Subcutaneous abdominal adipose tissue (tissue), 5 donors: Measurements from ENCODE around the gene CANT1.
A peak's percentile ranks its signal among the peaks of the same experiment; 100 is the strongest.
"Not testable (repeated sequence)": the region's sequence is repeated elsewhere in the genome, so short reads cannot be mapped to it uniquely, and the experiment has no call there.

ENCODE experiments used
- H3K27ac ChIP-seq: one replicate; pipeline ENCODE4 v1.7.0; 2013; ENCODE audit warnings: low read depth, mild to moderate bottlenecking, inconsistent platforms, low read length, moderate library complexity
- H3K27me3 ChIP-seq, 5 donors: one replicate each; pipeline ENCODE4 v1.7.0; 2013; ENCODE audit warnings: low read length in 5 of 5, inconsistent platforms in 1 of 5; ENCODE audit not compliant: control insufficient read depth in 5 of 5, insufficient read depth in 4 of 5
- H3K36me3 ChIP-seq, 5 donors: one replicate each; pipeline ENCODE4 v1.7.0; 2013; ENCODE audit warnings: low read length in 5 of 5; ENCODE audit not compliant: control insufficient read depth in 5 of 5, insufficient read depth in 5 of 5
- H3K4me1 ChIP-seq, 5 donors: one replicate each; pipeline ENCODE4 v1.7.0; 2013; ENCODE audit warnings: low read length in 5 of 5, mild to moderate bottlenecking in 3 of 5, moderate library complexity in 1 of 5; ENCODE audit not compliant: control insufficient read depth in 5 of 5, insufficient read depth in 5 of 5
- H3K4me3 ChIP-seq, 5 donors: one replicate each; pipeline ENCODE4 v1.7.0; 2013; ENCODE audit warnings: low read length in 5 of 5, low read depth in 1 of 5
- H3K9ac ChIP-seq, 5 donors: one replicate each; pipeline ENCODE4 v1.7.0; 2013; ENCODE audit warnings: low read length in 5 of 5, mild to moderate bottlenecking in 4 of 5, moderate library complexity in 3 of 5
- H3K9me3 ChIP-seq, 5 donors: one replicate each; pipeline ENCODE4 v1.7.0; 2013; ENCODE audit warnings: low read length in 5 of 5; ENCODE audit not compliant: control insufficient read depth in 5 of 5
- donor health status: healthy.
- donor health status: healthy.
- donor health status: healthy.
- donor health status: healthy.
- donor health status: healthy.

The CANT1 gene

DNA sequence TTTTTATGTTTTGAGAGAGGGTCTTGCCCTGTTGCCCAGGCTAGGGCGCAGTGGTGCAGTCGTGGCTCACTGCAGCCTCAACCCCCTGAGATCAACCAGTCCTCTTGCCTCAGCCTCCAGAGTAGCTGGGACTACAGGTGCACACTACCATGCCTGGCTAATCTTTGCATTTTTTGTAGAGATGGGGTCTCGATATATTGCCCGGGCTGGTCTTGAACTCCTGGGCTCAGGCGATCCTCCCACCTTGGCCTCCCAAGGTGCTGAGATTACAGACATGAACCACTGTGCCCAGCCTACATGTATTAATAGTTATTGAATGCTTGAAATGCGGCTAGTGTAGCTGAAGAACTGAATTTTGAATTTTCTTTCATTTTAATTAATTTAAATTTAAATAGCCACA is 26.6 kb upstream of the CANT1 start:
- no peaks in the 10 kb centered on the region for H3K9me3 ChIP-seq
- H3K9ac ChIP-seq = peak overlapping the region in 1 of 5 donors; percentile 18
- peaks cover 17 to 51% (median 42%) of the 10 kb centered on the region in 5 donors for H3K4me1 ChIP-seq
- peak overlapping the region; percentile 70 for H3K27ac ChIP-seq
- H3K36me3 ChIP-seq = no peaks in the 10 kb centered on the region
- H3K27me3 ChIP-seq = no peaks in the 10 kb centered on the region
- H3K4me3 ChIP-seq = no peak overlapping the region

DNA sequence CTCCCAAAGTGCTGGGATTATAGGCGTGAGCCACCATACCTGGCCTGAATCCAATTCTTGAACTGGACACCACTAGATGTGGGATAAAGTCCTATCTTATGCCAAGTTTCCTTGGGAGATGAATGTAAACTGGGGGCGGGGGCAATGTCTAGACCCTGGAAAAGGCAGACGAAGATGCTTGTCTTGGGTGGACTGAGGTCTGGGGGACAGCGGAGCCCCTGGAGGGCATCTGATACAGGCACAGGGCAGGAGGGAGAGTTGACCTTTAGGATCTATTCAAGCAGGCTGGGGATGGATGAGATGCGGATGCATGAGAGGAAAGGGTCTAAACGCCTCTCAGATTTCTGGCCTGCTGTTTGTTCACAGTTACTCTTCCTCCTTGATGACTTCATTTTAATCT is 26.1 kb upstream of the CANT1 start:
- Histone ChIP-seq H3K9me3 (no peaks in the 10 kb centered on the region), H3K27ac (peak overlapping the region; percentile 70), H3K4me1 (peaks cover 17 to 51% (median 42%) of the 10 kb centered on the region in 5 donors), H3K9ac (no peak overlapping the region), H3K27me3 (no peaks in the 10 kb centered on the region), H3K36me3 (no peaks in the 10 kb centered on the region), H3K4me3 (no peak overlapping the region)

DNA sequence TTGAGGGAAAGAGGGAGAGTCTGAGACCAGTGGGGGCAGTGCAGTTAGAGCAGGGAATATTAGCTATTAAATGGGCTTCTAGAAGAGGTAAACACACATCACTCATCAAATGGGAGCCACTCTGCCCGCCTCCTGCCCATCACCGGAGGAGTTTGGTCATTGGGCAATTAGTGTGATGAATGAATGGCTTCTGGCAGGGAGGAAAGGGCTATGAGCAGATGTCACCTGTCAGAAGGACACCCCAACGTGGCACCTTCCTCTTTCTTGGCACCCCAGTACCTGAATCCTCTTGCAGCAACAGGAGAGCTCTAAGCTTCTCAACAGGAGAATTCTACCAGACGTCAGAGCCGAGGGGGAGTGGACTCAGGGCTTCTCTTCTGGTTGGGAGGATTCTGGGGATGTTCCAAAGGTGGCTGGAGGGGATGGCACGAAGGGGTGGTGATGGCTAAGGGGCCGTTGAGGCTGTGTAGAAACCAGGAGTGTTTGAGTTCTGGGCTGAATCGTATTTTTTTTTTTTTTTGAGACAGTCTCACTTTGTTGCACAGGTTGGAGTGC is 25.4 kb upstream of the CANT1 start:
- Histone ChIP-seq H3K9me3 (no peaks in the 10 kb centered on the region), H3K27me3 (no peaks in the 10 kb centered on the region), H3K4me3 (no peak overlapping the region), H3K27ac (peak overlapping the region; percentile 75), H3K4me1 (peaks cover 17 to 51% (median 44%) of the 10 kb centered on the region in 5 donors), H3K36me3 (no peaks in the 10 kb centered on the region), H3K9ac (peak overlapping the region in 1 of 5 donors; percentile 21)

DNA sequence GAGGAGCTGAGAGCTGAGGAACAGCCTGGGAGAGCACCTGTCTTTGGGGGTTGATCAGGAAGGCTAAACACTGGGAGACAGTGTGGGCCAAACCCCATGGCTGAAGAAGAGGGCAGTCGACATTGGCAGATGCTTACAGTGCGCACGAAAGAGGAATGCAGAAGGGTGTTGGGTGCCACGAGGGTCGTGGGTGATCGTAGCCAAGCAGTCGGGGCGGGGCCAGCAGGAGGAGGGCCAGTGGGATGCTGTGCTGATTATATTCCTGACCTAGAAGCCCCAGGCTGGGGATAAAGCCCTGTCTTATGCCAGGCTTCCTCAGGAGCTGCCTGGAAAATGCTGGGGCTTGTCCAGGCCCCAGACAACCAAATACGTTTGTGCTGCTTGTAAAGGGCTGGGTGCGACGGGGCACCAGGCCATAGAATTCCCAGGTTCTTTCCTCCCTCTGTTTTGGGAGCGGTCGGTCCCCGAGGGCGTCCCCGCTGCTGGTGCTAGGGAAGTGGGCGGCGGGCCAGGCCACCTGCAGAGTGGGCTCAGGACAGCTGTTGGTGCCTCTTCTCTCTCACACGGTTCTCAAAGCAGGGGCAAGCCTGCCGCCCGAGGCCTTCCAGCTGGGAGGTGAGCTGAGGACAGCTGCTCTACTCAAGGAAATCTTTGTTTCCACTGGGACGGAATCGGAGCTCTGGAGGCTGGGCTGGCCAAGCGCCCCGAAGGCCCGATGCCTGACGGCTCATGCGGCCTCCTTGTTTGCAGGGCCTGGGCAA is 24.4 kb upstream of the CANT1 start:
- H3K9ac ChIP-seq = peak overlapping the region in 4 of 5 donors; percentile 5 to 44 (median 38)
- H3K9me3 ChIP-seq = no peaks in the 10 kb centered on the region
- H3K27me3 ChIP-seq = no peaks in the 10 kb centered on the region
- H3K27ac ChIP-seq = peak overlapping the region; percentile 75
- no peaks in the 10 kb centered on the region for H3K36me3 ChIP-seq
- no peak overlapping the region for H3K4me3 ChIP-seq
- H3K4me1 ChIP-seq = peaks cover 17 to 58% (median 52%) of the 10 kb centered on the region in 5 donors

DNA sequence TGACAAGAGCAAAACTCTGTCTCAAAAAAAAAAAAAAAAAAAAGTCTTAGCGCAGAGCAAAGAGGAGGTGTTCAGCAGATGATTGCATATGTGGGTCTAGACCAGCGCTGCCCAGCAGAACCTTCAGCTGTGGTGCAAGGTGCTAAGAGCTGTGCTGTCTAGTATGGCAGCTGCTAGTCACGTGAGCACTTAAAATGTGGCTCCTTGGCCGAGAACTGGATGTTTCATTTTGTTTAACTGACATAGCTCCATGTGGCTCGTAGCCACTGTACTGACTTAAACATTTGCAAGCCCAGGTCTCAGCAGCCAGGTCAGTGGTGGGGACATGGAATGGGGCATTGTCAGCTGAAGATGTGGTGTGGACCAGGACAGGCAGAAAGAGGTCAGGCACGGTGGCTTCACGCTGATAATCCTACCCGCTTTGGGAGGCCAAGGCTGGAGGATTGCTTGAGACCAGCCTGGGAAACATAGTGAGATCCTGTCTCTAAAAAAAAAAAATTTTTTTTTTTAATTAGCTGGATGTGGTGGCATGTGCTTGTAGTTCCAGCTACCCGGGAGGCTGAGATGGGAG is 23.6 kb upstream of the CANT1 start:
- Histone ChIP-seq H3K27me3 (no peaks in the 10 kb centered on the region), H3K27ac (peak overlapping the region; percentile 75), H3K9ac (peak overlapping the region in 1 of 5 donors; percentile 44), H3K9me3 (no peaks in the 10 kb centered on the region), H3K4me1 (peaks cover 12 to 61% (median 57%) of the 10 kb centered on the region in 5 donors), H3K4me3 (no peak overlapping the region), H3K36me3 (no peaks in the 10 kb centered on the region)

DNA sequence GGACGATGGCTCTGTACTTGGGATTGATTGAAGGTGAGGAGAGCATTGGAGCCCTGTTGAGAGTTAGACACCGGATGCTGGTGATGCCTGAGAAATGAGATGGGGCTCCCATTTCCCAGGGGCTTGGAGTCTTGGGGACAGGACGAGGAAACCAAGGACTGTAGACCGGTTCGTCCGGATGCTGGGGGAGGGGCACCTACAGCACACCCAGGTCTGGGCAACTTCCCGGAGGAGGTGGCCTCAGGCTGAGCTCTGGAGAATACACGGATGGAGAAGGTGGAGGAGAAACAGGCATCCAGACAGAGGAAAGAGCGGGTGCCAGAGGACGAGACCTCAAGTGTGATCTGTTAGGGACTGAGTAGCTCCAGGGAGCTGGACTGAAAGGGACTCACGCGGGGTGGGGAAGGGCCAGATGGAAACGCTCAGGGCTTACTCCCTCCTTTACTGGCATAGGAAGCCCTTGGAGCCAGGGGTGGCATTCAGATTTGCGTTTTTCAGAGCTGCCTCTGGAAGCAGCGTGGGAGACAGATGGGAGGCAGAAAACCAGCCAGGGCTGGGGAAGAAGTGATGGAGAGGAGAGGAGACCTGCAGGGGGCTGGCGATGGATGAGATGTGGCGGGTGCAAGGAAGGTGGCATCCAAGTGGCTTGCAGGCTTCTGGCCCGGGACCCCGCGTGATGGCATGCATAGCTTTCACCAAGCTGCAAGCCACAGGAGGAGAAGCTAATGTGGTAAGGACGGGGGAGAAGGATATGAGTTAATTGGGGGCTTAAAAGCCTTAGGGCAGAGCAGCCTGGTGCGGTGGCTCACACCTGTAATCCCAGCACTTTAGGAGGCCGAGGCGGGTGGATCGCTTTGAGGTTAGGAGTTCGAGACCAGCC is 22.7 kb upstream of the CANT1 start:
- Histone ChIP-seq H3K9ac (no peak overlapping the region), H3K4me1 (peaks cover 19 to 69% (median 65%) of the 10 kb centered on the region in 5 donors), H3K27me3 (peaks cover 0 to 1% (median 0%) of the 10 kb centered on the region in 5 donors), H3K9me3 (no peaks in the 10 kb centered on the region), H3K27ac (no peak overlapping the region), H3K4me3 (no peak overlapping the region), H3K36me3 (no peaks in the 10 kb centered on the region)

DNA sequence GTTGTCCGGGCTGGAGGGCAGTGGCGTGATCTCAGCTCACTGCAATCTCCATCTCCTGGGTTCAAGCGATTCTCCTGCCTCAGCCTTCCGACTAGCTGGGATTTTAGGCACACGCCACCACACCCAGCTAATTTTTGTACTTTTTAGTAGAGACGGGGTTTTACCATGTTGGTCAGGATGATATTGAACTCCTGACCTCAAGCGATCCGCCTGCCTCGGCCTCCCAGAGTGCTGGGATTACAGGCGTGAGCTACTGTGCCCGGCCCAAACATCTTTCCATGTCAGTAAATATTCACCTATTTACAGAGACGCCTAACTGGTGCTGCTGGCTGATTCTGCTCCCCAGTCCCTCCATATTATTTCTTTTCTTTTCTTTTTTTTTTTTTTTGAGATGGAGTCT is 21.1 kb upstream of the CANT1 start:
- not testable (repeated sequence) for H3K4me3 ChIP-seq, H3K27ac ChIP-seq, H3K9ac ChIP-seq, H3K9me3 ChIP-seq, H3K36me3 ChIP-seq, H3K27me3 ChIP-seq
- peaks cover 18 to 72% (median 66%) of the 10 kb centered on the region in 5 donors for H3K4me1 ChIP-seq

DNA sequence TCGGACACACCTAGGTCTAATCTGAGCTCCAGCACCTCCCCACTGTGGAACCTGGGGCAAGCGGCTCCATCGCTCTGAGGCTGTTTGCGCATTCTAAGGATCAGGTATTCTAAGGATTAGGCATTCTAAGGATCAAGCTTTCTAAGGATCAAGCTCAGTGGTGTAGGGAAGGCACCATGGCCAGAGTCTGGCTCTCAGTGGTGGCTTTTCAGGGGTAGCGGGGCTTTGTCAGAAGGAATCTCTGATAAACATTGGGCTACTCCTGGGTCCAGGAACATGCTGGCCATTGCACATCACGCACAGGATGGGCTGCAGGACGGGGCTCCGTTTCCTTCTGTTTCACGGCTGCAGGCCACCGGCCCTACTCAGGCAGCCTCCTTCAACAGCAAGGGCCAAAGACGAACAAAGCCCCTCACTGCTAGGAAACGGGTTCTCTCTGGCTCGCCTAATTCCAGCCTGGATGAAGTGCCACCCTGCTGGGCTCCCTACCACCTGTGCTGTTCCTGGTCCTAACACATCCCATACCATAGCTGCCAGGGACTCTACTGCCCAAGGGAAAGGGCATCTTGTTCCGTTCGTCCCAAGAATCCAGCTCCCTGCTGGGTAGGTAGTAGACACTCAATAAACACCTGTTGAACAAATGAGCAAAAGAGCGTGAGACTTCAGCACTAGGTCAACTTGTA is 19.9 kb upstream of the CANT1 start:
- no peaks in the 10 kb centered on the region for H3K36me3 ChIP-seq
- H3K9ac ChIP-seq = no peak overlapping the region
- H3K27me3 ChIP-seq = peaks cover 0 to 6% (median 0%) of the 10 kb centered on the region in 5 donors
- no peak overlapping the region for H3K4me3 ChIP-seq
- no peak overlapping the region for H3K27ac ChIP-seq
- peaks cover 20 to 75% (median 71%) of the 10 kb centered on the region in 5 donors for H3K4me1 ChIP-seq
- no peaks in the 10 kb centered on the region for H3K9me3 ChIP-seq

DNA sequence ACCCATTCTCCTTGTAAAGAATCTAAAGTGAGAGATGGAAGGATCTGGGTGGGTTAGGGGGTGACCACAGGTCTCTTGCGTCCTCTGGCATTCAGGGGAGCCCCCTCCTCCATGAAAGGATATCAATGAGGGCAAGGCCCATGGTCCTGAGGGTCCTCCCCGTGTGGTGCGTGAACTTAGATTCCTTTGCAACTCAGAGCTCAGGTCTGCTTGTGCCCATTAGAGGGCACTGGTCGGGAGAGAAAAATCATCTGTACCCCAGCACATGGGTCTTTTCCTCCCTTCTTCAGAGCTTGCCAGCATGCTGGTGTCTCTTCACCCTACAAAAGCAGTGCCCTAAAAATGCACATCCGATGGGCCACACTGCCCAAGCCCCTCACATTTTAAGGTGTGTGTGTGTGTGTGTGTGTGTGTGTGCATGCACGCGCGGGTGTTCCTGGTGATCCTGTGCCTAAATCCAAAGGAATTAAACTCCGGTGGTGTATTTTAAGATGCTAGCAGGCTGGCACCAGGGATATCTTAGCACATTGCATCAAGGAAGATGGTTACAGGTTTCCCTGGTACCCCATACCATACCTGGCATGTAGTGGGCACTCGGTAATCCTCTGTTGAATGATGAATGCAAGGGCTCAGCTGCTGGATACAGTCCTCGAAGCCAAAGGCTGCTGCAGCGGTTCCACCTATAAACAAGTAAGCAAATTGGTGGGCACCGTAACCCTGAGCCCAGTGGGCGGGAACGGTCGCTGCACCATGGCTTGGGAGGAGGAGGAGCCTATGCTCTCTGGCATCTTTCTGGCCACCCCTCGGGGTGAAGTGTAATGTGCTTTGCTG is 19.1 kb upstream of the CANT1 start:
- H3K4me3 ChIP-seq = no peak overlapping the region
- peak overlapping the region in 2 of 5 donors; percentile 21 to 26 for H3K9ac ChIP-seq
- H3K4me1 ChIP-seq = peaks cover 19 to 75% (median 68%) of the 10 kb centered on the region in 5 donors
- no peaks in the 10 kb centered on the region for H3K36me3 ChIP-seq
- H3K9me3 ChIP-seq = no peaks in the 10 kb centered on the region
- H3K27ac ChIP-seq = peak overlapping the region; percentile 86
- peaks cover 0 to 6% (median 0%) of the 10 kb centered on the region in 5 donors for H3K27me3 ChIP-seq
